Eye (tissue), 1 donor: ENCODE data around the gene MOSMO.
"Not testable (repeated sequence)": the region's sequence is repeated elsewhere in the genome, so short reads cannot be mapped to it uniquely, and the experiment has no call there.

ENCODE experiments used
- DNase-seq: peaks from one replicate; pipeline ENCODE4 v3.0.0-alpha.2; 2015

The MOSMO gene

GRCh38 chr16:22098405-22099255 is 90.7 kb downstream of the MOSMO start:
- DNase-seq = peak; percentile 74

GRCh38 chr16:22099256-22099975 is 91.5 kb downstream of the MOSMO start:
- no peak for DNase-seq

- DNase-seq = no peak
Observed at GRCh38 chr16:22103441-22103840, 95.5 kb downstream of the MOSMO start.

- no peak for DNase-seq
Observed at GRCh38 chr16:22109258-22109898, 101.5 kb downstream of the MOSMO start.

- DNase-seq = not testable (repeated sequence)
Observed at GRCh38 chr16:22111629-22112028, 103.7 kb downstream of the MOSMO start.

- no peak for DNase-seq
Observed at GRCh38 chr16:22116095-22116700, 108.3 kb downstream of the MOSMO start.

GRCh38 chr16:22117609-22118008 is 109.7 kb downstream of the MOSMO start:
- peak; percentile 13 for DNase-seq

- no peak for DNase-seq
Observed at GRCh38 chr16:22120440-22120839, 112.5 kb downstream of the MOSMO start.

GRCh38 chr16:22122239-22122638 is 114.3 kb downstream of the MOSMO start:
- DNase-seq = no peak

GRCh38 chr16:22123146-22123545 is 115.2 kb downstream of the MOSMO start:
- DNase-seq = no peak

GRCh38 chr16:22123759-22124490 is 116.0 kb downstream of the MOSMO start:
- no peak for DNase-seq

GRCh38 chr16:22124583-22125284 is 116.8 kb downstream of the MOSMO start:
- DNase-seq = no peak

- DNase-seq = no peak
Observed at GRCh38 chr16:22126037-22126558, 118.2 kb downstream of the MOSMO start.

- not testable (repeated sequence) for DNase-seq
Observed at GRCh38 chr16:22128537-22128936, 120.6 kb downstream of the MOSMO start.

- DNase-seq = no peak
Observed at GRCh38 chr16:22130528-22130927, 122.6 kb downstream of the MOSMO start.

GRCh38 chr16:22132801-22133200 is 124.9 kb downstream of the MOSMO start:
- no peak for DNase-seq
